DOHH2 (cell line): ENCODE data around the gene AMZ1.

Experiments used
- H3F3A ChIP-seq: fragments of 200-600 bp; sonication (generic), shearing (Covaris generic); 2 replicates; pipeline ENCODE4 v1.6.0; 2016; ENCODE audit warnings: antibody characterized with exemption, mild to moderate bottlenecking; ENCODE audit not compliant: control insufficient read depth, insufficient read depth
- H3K27ac ChIP-seq: fragments of 200-600 bp; sonication (generic); 2 replicates; pipeline ENCODE4 v1.5.1; 2014; ENCODE audit warnings: low read depth, mild to moderate bottlenecking, low read length, moderate library complexity
- H3K27me3 ChIP-seq: fragments of 200-600 bp; sonication (generic); 2 replicates; pipeline ENCODE4 v1.6.1; 2014; ENCODE audit warnings: mild to moderate bottlenecking, low read length, mixed read lengths; ENCODE audit not compliant: control insufficient read depth
- H3K36me3 ChIP-seq: fragments of 200-600 bp; sonication (generic); 2 replicates; pipeline ENCODE4 v1.6.1; 2014; ENCODE audit warnings: mild to moderate bottlenecking, low read length, moderate library complexity, mixed read lengths; ENCODE audit not compliant: control insufficient read depth
- H3K4me1 ChIP-seq: fragments of 200-600 bp; sonication (generic); 2 replicates; pipeline ENCODE4 v1.6.1; 2014; ENCODE audit warnings: mild to moderate bottlenecking, low read length, mixed read lengths; ENCODE audit not compliant: control insufficient read depth
- H3K4me2 ChIP-seq: fragments of 200-600 bp; sonication (generic); 2 replicates; pipeline ENCODE4 v1.6.0; 2014; ENCODE audit warnings: mild to moderate bottlenecking, low read length, moderate library complexity
- H3K4me3 ChIP-seq: fragments of 200-600 bp; sonication (generic); 2 replicates; pipeline ENCODE4 v1.5.1; 2014; ENCODE audit warnings: mild to moderate bottlenecking, low read length, mixed read lengths
- H3K79me2 ChIP-seq: fragments of 200-600 bp; sonication (generic); 2 replicates; pipeline ENCODE4 v1.6.1; 2014; ENCODE audit warnings: mild to moderate bottlenecking, low read length, mixed read lengths; ENCODE audit not compliant: control insufficient read depth
- H3K9me2 ChIP-seq: fragments of 200-600 bp; sonication (generic); replicated peaks from 2 replicates; pipeline ENCODE4 v1.6.1; 2014; ENCODE audit warnings: mild to moderate bottlenecking, low read length, mixed read lengths; ENCODE audit not compliant: control insufficient read depth
- H3K9me3 ChIP-seq: fragments of 200-600 bp; sonication (generic); 2 replicates; pipeline ENCODE4 v1.6.1; 2014; ENCODE audit warnings: antibody characterized with exemption, low read length, mixed read lengths; ENCODE audit not compliant: control insufficient read depth, insufficient read depth
- H4K20me1 ChIP-seq: fragments of 200-600 bp; sonication (generic); 2 replicates; pipeline ENCODE4 v1.6.0; 2014; ENCODE audit warnings: low read depth, mild to moderate bottlenecking, antibody characterized with exemption, low read length, moderate library complexity; ENCODE audit not compliant: control insufficient read depth, insufficient read depth
- EZH2phosphoT487 ChIP-seq: fragments of 200-600 bp; sonication (generic); IDR thresholded peaks from 2 replicates; pipeline ENCODE4 v1.6.1; 2017; ENCODE audit warnings: borderline replicate concordance, mild to moderate bottlenecking, antibody characterized with exemption, low read length, moderate library complexity, mixed read lengths
- TF ChIP-seq, protein P1 (sequence below): fragments of 200-600 bp; sonication (generic); IDR thresholded peaks from one replicate; pipeline ENCODE4 v1.5.1; 2014; ENCODE audit warnings: antibody characterized with exemption, mild to moderate bottlenecking, low read depth, low read length; ENCODE audit not compliant: poor library complexity, severe bottlenecking

AMZ1 gene

DNA sequence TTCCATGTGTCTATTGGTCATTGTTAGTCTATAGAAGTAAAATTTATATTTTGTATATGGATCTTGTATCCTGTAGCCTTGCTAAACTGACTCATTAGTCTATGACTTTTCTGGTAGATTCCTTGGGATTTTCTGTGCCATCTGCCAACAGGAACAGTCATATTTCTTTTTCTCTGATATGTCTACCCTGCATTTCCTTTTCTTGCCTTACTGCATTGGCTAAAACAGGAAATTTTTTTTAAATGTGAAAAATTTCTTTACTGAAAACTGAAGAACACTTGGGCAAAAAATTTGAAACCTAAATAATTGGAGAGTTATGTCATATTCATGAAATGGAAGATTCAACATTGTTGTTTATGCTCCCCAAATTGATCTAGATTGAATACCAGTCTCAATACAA, 67.5 kb downstream of the AMZ1 start:
- no peak for TF ChIP-seq EZH2phosphoT487
- TF ChIP-seq, protein P1, sequence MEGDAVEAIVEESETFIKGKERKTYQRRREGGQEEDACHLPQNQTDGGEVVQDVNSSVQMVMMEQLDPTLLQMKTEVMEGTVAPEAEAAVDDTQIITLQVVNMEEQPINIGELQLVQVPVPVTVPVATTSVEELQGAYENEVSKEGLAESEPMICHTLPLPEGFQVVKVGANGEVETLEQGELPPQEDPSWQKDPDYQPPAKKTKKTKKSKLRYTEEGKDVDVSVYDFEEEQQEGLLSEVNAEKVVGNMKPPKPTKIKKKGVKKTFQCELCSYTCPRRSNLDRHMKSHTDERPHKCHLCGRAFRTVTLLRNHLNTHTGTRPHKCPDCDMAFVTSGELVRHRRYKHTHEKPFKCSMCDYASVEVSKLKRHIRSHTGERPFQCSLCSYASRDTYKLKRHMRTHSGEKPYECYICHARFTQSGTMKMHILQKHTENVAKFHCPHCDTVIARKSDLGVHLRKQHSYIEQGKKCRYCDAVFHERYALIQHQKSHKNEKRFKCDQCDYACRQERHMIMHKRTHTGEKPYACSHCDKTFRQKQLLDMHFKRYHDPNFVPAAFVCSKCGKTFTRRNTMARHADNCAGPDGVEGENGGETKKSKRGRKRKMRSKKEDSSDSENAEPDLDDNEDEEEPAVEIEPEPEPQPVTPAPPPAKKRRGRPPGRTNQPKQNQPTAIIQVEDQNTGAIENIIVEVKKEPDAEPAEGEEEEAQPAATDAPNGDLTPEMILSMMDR = no peak
- no peak overlapping the region for H3K27ac ChIP-seq
- H3K79me2 ChIP-seq = no peaks in the 10 kb centered on the region

DNA sequence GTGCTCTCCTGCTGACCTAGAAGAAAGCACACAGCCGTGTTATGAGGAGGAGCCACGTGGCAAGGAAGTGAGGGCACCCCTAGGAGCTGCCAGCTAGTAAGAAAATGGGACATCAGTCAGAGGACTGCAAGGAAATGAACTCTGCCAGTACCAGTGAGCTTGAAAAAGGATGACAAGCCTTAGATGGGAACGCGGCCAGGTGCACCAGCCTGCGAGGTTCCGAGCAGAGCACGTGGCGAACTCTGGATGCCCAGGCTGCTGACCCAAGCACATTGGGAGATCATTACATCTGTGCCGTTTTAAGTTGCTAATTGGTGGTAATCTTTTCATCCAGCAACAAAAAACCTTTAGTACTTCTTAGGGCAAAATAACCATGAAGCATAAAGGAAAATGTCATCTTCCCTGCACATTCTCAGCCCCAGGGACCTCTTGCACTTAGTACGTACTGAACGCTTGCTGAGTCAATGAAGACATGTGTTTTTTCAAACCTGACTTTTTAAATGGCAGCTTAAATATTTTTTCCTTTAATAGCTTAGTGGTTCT, 69.4 kb downstream of the AMZ1 start:
- no peak overlapping the region for H3K4me3 ChIP-seq

More for the DNA sequence above, 67.5 kb downstream of the AMZ1 start:
- Histone ChIP-seq H4K20me1 (no peaks in the 10 kb centered on the region), H3K4me2 (no peak overlapping the region), H3F3A (no peaks in the 10 kb centered on the region), H3K27me3 (no peaks in the 10 kb centered on the region), H3K4me3 (no peak overlapping the region), H3K9me3 (no peaks in the 10 kb centered on the region), H3K4me1 (peaks cover 5% of the 10 kb centered on the region), H3K9me2 (no peaks in the 10 kb centered on the region), H3K36me3 (no peaks in the 10 kb centered on the region)

DNA sequence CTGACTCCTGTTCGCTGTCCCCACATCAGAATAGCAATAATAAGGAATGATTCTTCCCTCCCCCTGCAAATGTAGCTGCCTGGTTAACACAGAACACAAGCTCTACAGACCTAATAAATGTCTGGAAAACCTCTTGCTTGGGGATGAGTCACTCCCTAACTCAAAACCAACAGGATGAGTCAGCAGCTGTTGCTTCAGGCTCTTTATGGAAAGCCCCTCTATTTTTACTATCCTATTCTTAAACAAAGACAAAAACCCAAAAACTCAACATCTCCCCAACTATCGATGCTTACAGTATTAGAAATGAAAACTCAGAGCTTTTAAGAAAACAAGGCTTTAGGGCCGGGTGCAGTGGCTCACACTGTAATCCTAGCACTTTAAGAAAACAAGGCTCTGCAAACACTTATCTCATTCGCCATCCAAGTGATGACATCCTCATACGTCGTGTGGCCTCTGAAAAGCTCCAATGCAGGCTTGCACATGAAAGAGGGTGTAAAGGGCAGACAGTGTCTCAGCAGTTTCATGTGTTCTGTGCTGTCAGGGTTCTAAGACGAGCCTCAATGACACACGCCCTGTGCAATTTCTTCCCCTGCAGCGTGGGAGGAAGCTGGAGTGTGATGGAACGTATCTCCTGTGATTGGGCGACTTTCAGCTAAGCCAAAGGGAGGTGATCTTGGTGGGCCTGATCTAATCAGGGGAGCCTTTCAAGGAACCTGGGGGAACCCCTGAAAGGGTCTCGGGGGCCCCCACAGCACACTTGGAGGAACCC, 70.1 kb downstream of the AMZ1 start:
- TF ChIP-seq EZH2phosphoT487 = no peak
- H3K4me1 ChIP-seq = peaks cover 5% of the 10 kb centered on the region
- H3K79me2 ChIP-seq = no peaks in the 10 kb centered on the region
- no peaks in the 10 kb centered on the region for H3K36me3 ChIP-seq
- no peaks in the 10 kb centered on the region for H3K9me2 ChIP-seq
- no peaks in the 10 kb centered on the region for H3K9me3 ChIP-seq
- no peaks in the 10 kb centered on the region for H4K20me1 ChIP-seq
- H3K27me3 ChIP-seq = no peaks in the 10 kb centered on the region
- no peaks in the 10 kb centered on the region for H3F3A ChIP-seq
- H3K27ac ChIP-seq = no peak overlapping the region
- H3K4me3 ChIP-seq = no peak overlapping the region
- H3K4me2 ChIP-seq = no peak overlapping the region

More for the DNA sequence above, 69.4 kb downstream of the AMZ1 start:
- Histone ChIP-seq H3F3A (no peaks in the 10 kb centered on the region), H4K20me1 (no peaks in the 10 kb centered on the region), H3K9me2 (no peaks in the 10 kb centered on the region), H3K79me2 (no peaks in the 10 kb centered on the region), H3K9me3 (no peaks in the 10 kb centered on the region), H3K27me3 (no peaks in the 10 kb centered on the region), H3K4me1 (peaks cover 5% of the 10 kb centered on the region), H3K27ac (no peak overlapping the region), H3K4me2 (no peak overlapping the region), H3K36me3 (no peaks in the 10 kb centered on the region)
- TF ChIP-seq EZH2phosphoT487 = no peak
- TF ChIP-seq, protein P1 = no peak
